HFFc6 (cell line): Measurements from ENCODE around the gene C4orf50. TPM values are rescaled to one million over a fixed set of nuclear protein-coding genes. Genes with fewer than 3 reads are reported as not detected.

ENCODE experiments used
- DNase-seq: peaks from one replicate; pipeline ENCODE4 v3.0.0-alpha.2; 2018
- H3K27ac Mint-ChIP-seq: 2 replicates; pipeline ENCODE4 v1.8.0; 2020; ENCODE audit warnings: mild to moderate bottlenecking, mixed read lengths
- H3K27me3 Mint-ChIP-seq: 2 replicates; pipeline ENCODE4 v1.8.0; 2021; ENCODE audit warnings: mild to moderate bottlenecking, moderate library complexity, mixed read lengths; ENCODE audit not compliant: insufficient read depth
- H3K36me3 Mint-ChIP-seq: 2 replicates; pipeline ENCODE4 v1.8.0; 2021; ENCODE audit warnings: low read depth, mixed read lengths
- H3K4me1 Mint-ChIP-seq: 2 replicates; pipeline ENCODE4 v1.8.0; 2020; ENCODE audit warnings: low read depth, mixed read lengths
- H3K4me3 Mint-ChIP-seq: 2 replicates; pipeline ENCODE4 v1.8.0; 2020; ENCODE audit warnings: mild to moderate bottlenecking, moderate library complexity, mixed read lengths
- H3K9me3 Mint-ChIP-seq: 2 replicates; pipeline ENCODE4 v1.8.0; 2020; ENCODE audit warnings: mild to moderate bottlenecking, mixed read lengths
- CTCF ChIP-seq: fragments of 200-600 bp; sonication (generic); IDR thresholded peaks from 2 replicates; pipeline ENCODE4 v1.5.0; 2021; ENCODE audit warnings: antibody characterized with exemption, mild to moderate bottlenecking
- total RNA-seq, 6 experiments: library from RNA; stranded (reverse); fragmentation: NEBNext Ultra II Directional; extraction: Animal tissue kit (Norgen Biotek cat#: 25700); gene quantifications; 2 replicates in 1 of 6; 3 replicates in 5 of 6; pipeline ENCODE4 v1.2.3, GENCODE V29; 2021

Gene C4orf50
- total RNA-seq, 6 experiments from 2014 or later = not detected

GRCh38 chr4:5941601-5942000, 76.6 kb downstream of the C4orf50 start:
- Mint-ChIP-seq H3K4me3 (no peak overlapping the region), H3K36me3 (no peaks in the 10 kb centered on the region), H3K27me3 (peaks cover 2% of the 10 kb centered on the region), H3K27ac (no peak overlapping the region), H3K9me3 (peaks cover 28% of the 10 kb centered on the region), H3K4me1 (no peaks in the 10 kb centered on the region)
- DNase-seq = no peak
- TF ChIP-seq CTCF = no peak

GRCh38 chr4:5940470-5941203, 77.6 kb downstream of the C4orf50 start:
- H3K27me3 Mint-ChIP-seq = peaks cover 2% of the 10 kb centered on the region
- H3K27ac Mint-ChIP-seq = no peak overlapping the region
- H3K4me3 Mint-ChIP-seq = no peak overlapping the region
- no peak for TF ChIP-seq CTCF
- no peaks in the 10 kb centered on the region for H3K4me1 Mint-ChIP-seq
- DNase-seq = no peak
- H3K9me3 Mint-ChIP-seq = peaks cover 22% of the 10 kb centered on the region
- H3K36me3 Mint-ChIP-seq = no peaks in the 10 kb centered on the region

GRCh38 chr4:5933996-5934831, 84.0 kb downstream of the C4orf50 start:
- no peak overlapping the region for H3K4me3 Mint-ChIP-seq
- no peak overlapping the region for H3K27ac Mint-ChIP-seq
- peaks cover 5% of the 10 kb centered on the region for H3K27me3 Mint-ChIP-seq
- H3K9me3 Mint-ChIP-seq = peaks cover 12% of the 10 kb centered on the region; the same call in 1 of the 2 replicates
- no peak for TF ChIP-seq CTCF
- no peak for DNase-seq
- H3K4me1 Mint-ChIP-seq = no peaks in the 10 kb centered on the region
- H3K36me3 Mint-ChIP-seq = no peaks in the 10 kb centered on the region

GRCh38 chr4:5933116-5933515, 85.1 kb downstream of the C4orf50 start:
- DNase-seq = no peak
- no peak for TF ChIP-seq CTCF
- no peak overlapping the region for H3K27ac Mint-ChIP-seq
- no peaks in the 10 kb centered on the region for H3K36me3 Mint-ChIP-seq
- peaks cover 5% of the 10 kb centered on the region for H3K27me3 Mint-ChIP-seq
- no peak overlapping the region for H3K4me3 Mint-ChIP-seq
- H3K4me1 Mint-ChIP-seq = no peaks in the 10 kb centered on the region
- H3K9me3 Mint-ChIP-seq = peaks cover 12% of the 10 kb centered on the region; the same call in 1 of the 2 replicates

- no peak overlapping the region for H3K27ac Mint-ChIP-seq
- H3K27me3 Mint-ChIP-seq = peaks cover 5% of the 10 kb centered on the region
- H3K4me3 Mint-ChIP-seq = no peak overlapping the region
- H3K9me3 Mint-ChIP-seq = peaks cover 12% of the 10 kb centered on the region; the same call in 1 of the 2 replicates
- no peaks in the 10 kb centered on the region for H3K4me1 Mint-ChIP-seq
- TF ChIP-seq CTCF = no peak
- no peak for DNase-seq
- H3K36me3 Mint-ChIP-seq = no peaks in the 10 kb centered on the region
These were observed 86.1 kb downstream of the C4orf50 start for GRCh38 chr4:5932035-5932568.
